Activated naive CD4-positive, alpha-beta T cell treated with anti-CD3 and anti-CD28 coated beads, Interleukin-2, amount 10 ng/mL, durations not matched to agents 7 days and 5 days (primary cell): ENCODE results near the gene PARD3B.

ENCODE experiments used
- CTCF ChIA-PET: fragments of 350-600 bp; sonication (Branson Sonifier 250); formaldehyde crosslinking; loops from one replicate; lab custom pipeline; 2021; ENCODE audit warnings: antibody characterized with exemption; lab: Charles Lee
- DNase-seq: peaks from one replicate; pipeline ENCODE4 v3.0.0-alpha.2; 2020
- H3K27ac Mint-ChIP-seq: one replicate; pipeline ENCODE4 v1.8.0; 2021; ENCODE audit warnings: mild to moderate bottlenecking, moderate library complexity, mixed read lengths
- H3K27me3 Mint-ChIP-seq: one replicate; pipeline ENCODE4 v1.8.0; 2021; ENCODE audit warnings: mild to moderate bottlenecking, mixed read lengths
- H3K36me3 Mint-ChIP-seq: one replicate; pipeline ENCODE4 v1.8.0; 2021; ENCODE audit warnings: mixed read lengths
- H3K4me1 Mint-ChIP-seq: one replicate; pipeline ENCODE4 v1.8.0; 2021; ENCODE audit warnings: mixed read lengths
- H3K4me3 Mint-ChIP-seq: one replicate; pipeline ENCODE4 v1.8.0; 2021; ENCODE audit warnings: mild to moderate bottlenecking, moderate library complexity, mixed read lengths
- H3K9me3 Mint-ChIP-seq: one replicate; pipeline ENCODE4 v1.8.0; 2021; ENCODE audit warnings: mixed read lengths

Gene PARD3B

GRCh38 chr2:205659922-205660321 lies 1114.6 kb downstream of the PARD3B start:
- CTCF ChIA-PET, result interaction anchor here (1.0 to 4.1 kb wide), 2 partner anchors 16 to 968 kb away, joined by 3 to 28 read pairs; no protein-coding TSS in a partner anchor
- Mint-ChIP-seq H3K4me3 (no peak overlapping the region), H3K36me3 (no peaks in the 10 kb centered on the region), H3K9me3 (no peaks in the 10 kb centered on the region), H3K27ac (no peak overlapping the region), H3K27me3 (peaks cover 4% of the 10 kb centered on the region), H3K4me1 (peaks cover 42% of the 10 kb centered on the region)
- no peak for DNase-seq

GRCh38 chr2:205660521-205661124 lies 1115.3 kb downstream of the PARD3B start:
- no peak overlapping the region for H3K4me3 Mint-ChIP-seq
- H3K9me3 Mint-ChIP-seq, result no peaks in the 10 kb centered on the region
- H3K4me1 Mint-ChIP-seq, result peaks cover 43% of the 10 kb centered on the region
- CTCF ChIA-PET, result interaction anchor here (4.1 kb wide), 1 partner anchor 15 kb away, joined by 28 read pairs; no protein-coding TSS in a partner anchor
- peaks cover 4% of the 10 kb centered on the region for H3K27me3 Mint-ChIP-seq
- peak; percentile 71 for DNase-seq
- H3K36me3 Mint-ChIP-seq, result no peaks in the 10 kb centered on the region
- H3K27ac Mint-ChIP-seq, result peak overlapping the region; percentile 68

GRCh38 chr2:205661281-205661680 lies 1116.0 kb downstream of the PARD3B start:
- CTCF ChIA-PET, result interaction anchor here (4.1 kb wide), 1 partner anchor 14 kb away, joined by 28 read pairs; no protein-coding TSS in a partner anchor

GRCh38 chr2:205662206-205662965 lies 1117.1 kb downstream of the PARD3B start:
- Mint-ChIP-seq H3K9me3 (peaks cover 1% of the 10 kb centered on the region), H3K27me3 (peaks cover 4% of the 10 kb centered on the region), H3K4me1 (peaks cover 46% of the 10 kb centered on the region), H3K27ac (no peak overlapping the region), H3K36me3 (no peaks in the 10 kb centered on the region), H3K4me3 (no peak overlapping the region)
- DNase-seq, result no peak
- CTCF ChIA-PET, result interaction anchor here (0.6 to 4.1 kb wide), 3 partner anchors 13 to 26 kb away, joined by 3 to 28 read pairs (median 5); no protein-coding TSS in a partner anchor

More at GRCh38 chr2:205661281-205661680, 1116.0 kb downstream of the PARD3B start:
- Mint-ChIP-seq H3K4me3 (no peak overlapping the region), H3K4me1 (peaks cover 46% of the 10 kb centered on the region), H3K36me3 (no peaks in the 10 kb centered on the region), H3K27ac (peak overlapping the region; percentile 68), H3K27me3 (peaks cover 4% of the 10 kb centered on the region), H3K9me3 (no peaks in the 10 kb centered on the region)
- DNase-seq, result no peak

- Mint-ChIP-seq H3K4me1 (peaks cover 35% of the 10 kb centered on the region), H3K4me3 (no peak overlapping the region), H3K27ac (no peak overlapping the region), H3K9me3 (peaks cover 11% of the 10 kb centered on the region), H3K27me3 (peaks cover 13% of the 10 kb centered on the region), H3K36me3 (no peaks in the 10 kb centered on the region)
- CTCF ChIA-PET, result no interaction called here
- DNase-seq, result no peak
Measured at GRCh38 chr2:205665791-205666190, 1120.5 kb downstream of the PARD3B start.
